Spleen (tissue), 11 donors: ENCODE measurements around the gene CD58. TPM values are rescaled to one million over a fixed set of nuclear protein-coding genes. Genes with fewer than 3 reads are reported as not detected.
"Not testable (repeated sequence)": the region's sequence is repeated elsewhere in the genome, so short reads cannot be mapped to it uniquely, and the experiment has no call there.

Experiments
- DNase-seq: peaks from one replicate; pipeline ENCODE4 v3.0.0-alpha.2; 2020
- H3K27ac ChIP-seq, 8 donors: fragments of 200-600 bp; sonication (generic) in 7 of 8; 1 replicate in 4 of 8; 2 replicates in 4 of 8; pipeline versions ENCODE4 v1.5.0 to v1.8.0; 2016 to 2021; ENCODE audit warnings: inconsistent platforms in 4 of 8, mild to moderate bottlenecking in 4 of 8, moderate library complexity in 1 of 8
- H3K27me3 ChIP-seq, 7 donors: fragments of 200-600 bp; sonication (generic) in 6 of 7; replicated peaks in 1 of 7; 1 replicate in 4 of 7; 2 replicates in 3 of 7; pipeline versions ENCODE4 v1.5.0 to v1.8.0; 2016 to 2021; ENCODE audit warnings: inconsistent platforms in 3 of 7, mild to moderate bottlenecking in 1 of 7
- H3K36me3 ChIP-seq, 6 donors: fragments of 200-600 bp; sonication (generic) in 5 of 6; 1 replicate in 4 of 6; 2 replicates in 2 of 6; pipeline versions ENCODE4 v1.5.0 to v1.8.0; 2016 to 2021; ENCODE audit warnings: inconsistent platforms in 2 of 6
- H3K4me1 ChIP-seq, 6 donors: fragments of 200-600 bp; sonication (generic) in 5 of 6; 1 replicate in 3 of 6; 2 replicates in 3 of 6; pipeline versions ENCODE4 v1.5.0 to v1.8.0; 2016 to 2021; ENCODE audit warnings: inconsistent platforms in 3 of 6
- H3K4me3 ChIP-seq, 8 donors: fragments of 200-600 bp; sonication (generic) in 7 of 8; 1 replicate in 4 of 8; 2 replicates in 4 of 8; pipeline versions ENCODE4 v1.5.0 to v1.8.0; 2016 to 2021; ENCODE audit warnings: inconsistent platforms in 4 of 8, mild to moderate bottlenecking in 4 of 8, moderate library complexity in 2 of 8
- H3K9me3 ChIP-seq, 8 donors: fragments of 200-600 bp; sonication (generic) in 7 of 8; 1 replicate in 4 of 8; 2 replicates in 4 of 8; pipeline versions ENCODE4 v1.5.0 to v1.8.0; 2016 to 2021; ENCODE audit warnings: inconsistent platforms in 4 of 8
- WGBS, 5 donors: extraction: QIAGEN DNeasy Blood & Tissue Kit in 3 of 5; methylation state at CpG; one replicate each; pipeline versions ENCODE4 v1.1.5 to v1.1.7; 2013 to 2018; 5-methylcytosine and 5-hydroxymethylcytosine counted together
- intact Hi-C: fragments of 100-400 bp; cut with DNase I; formaldehyde crosslinking; loops from one replicate; pipeline ENCODE4 v1.15.0; 2023; ENCODE audit warnings: low total_unique reads
- polyA plus RNA-seq, 3 donors: library from polyadenylated mRNA; stranded (reverse); fragments of 200-250 nt; gene quantifications; one replicate each; pipeline ENCODE4 v1.2.1, GENCODE V29; 2013
- total RNA-seq, 7 donors: library from RNA; depleted of rRNA in 3 of 7; stranded (reverse); fragments of >200 nt in 3 of 7; fragmentation: NEBNext Ultra II Directional in 4 of 7; extraction: Animal tissue kit (Norgen Biotek cat#: 25700) in 4 of 7; gene quantifications; one replicate each; pipeline versions ENCODE4 v1.1.0 to v1.2.1, GENCODE V29; 2016 to 2021
- TF ChIP-seq, protein P1 (sequence below), 11 experiments: fragments of 200-600 bp in 7 of 11; fragments of 450-650 bp in 4 of 11; sonication (generic) in 4 of 11; IDR thresholded peaks in 8 of 11; conservative IDR thresholded peaks in 3 of 11; 1 replicate in 7 of 11; 2 replicates in 4 of 11; pipeline versions ENCODE4 v1.4.0 to v1.8.0; 2016 to 2021; ENCODE audit warnings: antibody characterized with exemption in 11 of 11, inconsistent platforms in 4 of 11, mild to moderate bottlenecking in 1 of 11
- donor health status: healthy with polysubstance abuse.
- donor health status: DM: no; HTN: no; CAD: no; lungs with moderate emphysema.
- donor health status: DM: no; HTN: no; CAD: no.
- donor health status: Bipolar disorder and iron deficiency.
- donor health status: healthy.
- donor health status: DM: no; HTN: no; CAD: no.
- donor health status: DM: yes; HTN: yes; CAD: no.

Gene CD58
- total and polyA plus RNA-seq, 10 donors: 9.7 to 52.1 (median 30.0) TPM

- DNase-seq: not testable (repeated sequence)
Measured at GRCh38 chr1:116595946-116596741, 25.3 kb upstream of the CD58 start.

GRCh38 chr1:116595065-116595840 lies 24.4 kb upstream of the CD58 start:
- DNase-seq, H3K4me3 ChIP-seq, H3K27me3 ChIP-seq, H3K36me3 ChIP-seq, H3K27ac ChIP-seq, intact Hi-C loops, H3K9me3 ChIP-seq: not testable (repeated sequence)
- 65 to 77% (median 70%) methylated on average over 4 of the region's 4 CpGs for WGBS, 5 donors
- TF ChIP-seq, protein P1, sequence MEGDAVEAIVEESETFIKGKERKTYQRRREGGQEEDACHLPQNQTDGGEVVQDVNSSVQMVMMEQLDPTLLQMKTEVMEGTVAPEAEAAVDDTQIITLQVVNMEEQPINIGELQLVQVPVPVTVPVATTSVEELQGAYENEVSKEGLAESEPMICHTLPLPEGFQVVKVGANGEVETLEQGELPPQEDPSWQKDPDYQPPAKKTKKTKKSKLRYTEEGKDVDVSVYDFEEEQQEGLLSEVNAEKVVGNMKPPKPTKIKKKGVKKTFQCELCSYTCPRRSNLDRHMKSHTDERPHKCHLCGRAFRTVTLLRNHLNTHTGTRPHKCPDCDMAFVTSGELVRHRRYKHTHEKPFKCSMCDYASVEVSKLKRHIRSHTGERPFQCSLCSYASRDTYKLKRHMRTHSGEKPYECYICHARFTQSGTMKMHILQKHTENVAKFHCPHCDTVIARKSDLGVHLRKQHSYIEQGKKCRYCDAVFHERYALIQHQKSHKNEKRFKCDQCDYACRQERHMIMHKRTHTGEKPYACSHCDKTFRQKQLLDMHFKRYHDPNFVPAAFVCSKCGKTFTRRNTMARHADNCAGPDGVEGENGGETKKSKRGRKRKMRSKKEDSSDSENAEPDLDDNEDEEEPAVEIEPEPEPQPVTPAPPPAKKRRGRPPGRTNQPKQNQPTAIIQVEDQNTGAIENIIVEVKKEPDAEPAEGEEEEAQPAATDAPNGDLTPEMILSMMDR (IDR thresholded peaks at IDR 0.05 in 8 of 11, conservative IDR thresholded peaks at IDR 0.05 in 3 of 11): peak in 1 of 11 experiments; percentile 34
- H3K4me1 ChIP-seq: peaks cover 0 to 18% (median 8%) of the 10 kb centered on the region in 6 donors

More at GRCh38 chr1:116595946-116596741, 25.3 kb upstream of the CD58 start:
- H3K9me3 ChIP-seq, intact Hi-C loops, H3K27me3 ChIP-seq, H3K27ac ChIP-seq, H3K36me3 ChIP-seq: not testable (repeated sequence)
- Histone ChIP-seq H3K4me3 (peak overlapping the region in 1 of 8 donors; percentile 14), H3K4me1 (peaks cover 0 to 18% (median 8%) of the 10 kb centered on the region in 6 donors)
- TF ChIP-seq, protein P1 (IDR thresholded peaks at IDR 0.05 in 8 of 11, conservative IDR thresholded peaks at IDR 0.05 in 3 of 11): peak in 10 of 11 experiments; percentile 26 to 66 (median 41)
- WGBS, 5 donors: 12 to 16% (median 14%) methylated on average over 8 of the region's 8 CpGs

GRCh38 chr1:116593977-116594376 lies 23.2 kb upstream of the CD58 start:
- H3K4me1 ChIP-seq: peaks cover 0 to 18% (median 8%) of the 10 kb centered on the region in 6 donors
- H3K4me3 ChIP-seq, DNase-seq, H3K9me3 ChIP-seq, H3K36me3 ChIP-seq, intact Hi-C loops, H3K27me3 ChIP-seq, H3K27ac ChIP-seq: not testable (repeated sequence)
- 92 to 97% (median 93%) methylated on average over 3 of the region's 3 CpGs for WGBS, 5 donors

DNA sequence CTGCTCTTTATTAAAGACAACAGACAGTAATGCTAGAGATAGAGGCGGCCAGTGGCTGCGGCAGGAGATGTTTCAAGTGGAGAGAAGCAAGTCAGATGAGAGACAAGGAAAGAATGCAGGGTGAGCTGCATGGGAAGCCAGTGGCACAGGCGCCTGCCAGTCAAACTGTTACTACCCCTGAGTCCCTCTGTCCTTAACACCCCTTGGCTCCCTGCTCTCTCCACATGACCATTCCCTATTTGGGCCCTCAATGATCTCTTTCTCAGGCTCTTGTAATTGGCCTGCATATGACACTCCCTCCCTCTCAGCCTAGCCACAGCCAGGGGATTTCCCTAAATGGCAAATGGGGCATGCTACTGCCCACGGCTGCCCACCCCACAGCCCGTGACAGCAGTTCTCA lies 22.6 kb upstream of the CD58 start:
- H3K27ac ChIP-seq, DNase-seq, intact Hi-C loops, H3K36me3 ChIP-seq, H3K27me3 ChIP-seq, H3K9me3 ChIP-seq, H3K4me3 ChIP-seq: not testable (repeated sequence)
- H3K4me1 ChIP-seq: peaks cover 0 to 18% (median 8%) of the 10 kb centered on the region in 6 donors
- 78 to 98% (median 92%) methylated on average over 3 to 5 of the region's 5 CpGs for WGBS, 5 donors

DNA sequence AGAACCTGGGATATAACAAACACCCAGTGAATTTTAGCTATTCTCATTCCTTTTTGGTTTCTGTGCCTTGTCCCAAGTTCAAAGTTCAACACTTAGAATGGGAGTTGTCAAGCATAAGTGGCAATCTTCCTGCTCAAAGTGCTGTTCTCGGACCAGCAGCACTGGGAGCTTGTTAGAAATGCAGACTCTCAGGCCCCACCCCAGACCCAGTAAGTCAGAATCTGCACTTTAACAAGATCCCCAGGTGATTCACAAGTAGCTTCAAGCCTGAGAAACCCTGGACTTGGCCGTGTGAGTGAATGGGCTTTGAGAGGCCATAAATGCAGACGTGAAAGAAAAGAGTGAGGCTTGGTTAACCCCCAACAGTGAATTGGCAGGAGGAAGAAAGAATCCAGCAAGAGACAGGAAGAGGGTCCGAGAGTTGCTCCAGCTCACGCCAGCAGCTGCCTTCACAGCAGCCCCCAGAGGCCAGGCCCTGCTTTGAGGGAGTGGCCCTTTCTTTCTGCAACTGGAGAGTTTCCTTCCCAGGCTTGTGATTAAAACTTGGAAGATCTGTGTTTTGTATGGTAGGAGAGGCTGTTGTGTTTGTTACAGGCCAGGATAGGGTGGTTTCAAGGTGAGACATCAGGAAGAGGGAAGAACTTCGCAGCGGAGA lies 21.3 kb upstream of the CD58 start:
- H3K27ac ChIP-seq, intact Hi-C loops, H3K36me3 ChIP-seq, H3K4me3 ChIP-seq, DNase-seq, H3K27me3 ChIP-seq, H3K9me3 ChIP-seq: not testable (repeated sequence)
- WGBS, 5 donors: 71 to 91% (median 85%) methylated on average over 7 of the region's 7 CpGs
- peaks cover 0 to 15% (median 8%) of the 10 kb centered on the region in 6 donors for H3K4me1 ChIP-seq

DNA sequence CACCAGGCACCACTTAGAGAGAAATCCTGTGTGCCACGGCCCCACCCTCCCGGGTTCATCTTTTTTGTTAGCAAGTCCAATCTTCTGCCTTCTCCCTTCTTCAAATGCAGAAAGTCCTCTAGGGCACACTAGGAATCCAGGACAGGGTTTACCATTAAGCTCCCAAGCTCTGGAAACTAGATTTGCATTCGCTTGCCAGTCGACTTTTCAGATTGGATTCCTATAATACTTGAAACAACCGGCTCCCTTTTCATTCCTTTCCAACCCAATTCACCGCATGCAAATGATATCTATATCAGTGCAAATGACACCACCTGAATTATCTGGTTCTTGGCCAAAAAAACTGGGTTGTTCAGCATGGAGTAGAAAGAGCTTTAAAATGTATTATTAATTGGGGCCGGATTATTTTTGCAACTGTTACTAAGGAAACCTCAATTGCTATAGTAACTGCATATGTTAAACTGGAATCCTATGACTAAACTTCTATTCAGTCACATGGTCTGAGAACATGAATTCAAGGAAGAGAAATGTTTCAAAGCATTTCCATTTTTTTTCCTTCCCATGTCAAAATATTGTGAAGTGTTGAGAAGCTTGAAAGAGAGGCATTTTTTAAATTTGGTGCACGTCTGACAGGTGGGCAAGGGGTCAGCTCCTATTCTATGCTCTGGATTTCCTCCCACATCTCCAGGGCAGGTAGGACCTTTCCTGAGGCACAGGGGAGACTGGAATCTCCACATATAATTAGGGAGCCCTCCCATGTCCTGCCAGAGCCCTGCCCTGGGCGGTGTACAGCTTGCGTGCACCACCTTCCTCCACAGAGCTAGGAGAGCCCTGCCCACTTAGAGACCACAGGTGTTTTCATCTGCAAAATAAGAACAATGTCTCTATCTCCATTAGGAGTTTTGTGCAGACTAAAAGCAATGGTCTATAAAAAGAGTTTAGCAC lies 20.5 kb upstream of the CD58 start:
- H3K36me3 ChIP-seq, H3K27ac ChIP-seq, DNase-seq, H3K4me1 ChIP-seq, intact Hi-C loops, H3K9me3 ChIP-seq, H3K4me3 ChIP-seq, H3K27me3 ChIP-seq: not testable (repeated sequence)
- 74 to 95% (median 91%) methylated on average over 2 to 5 of the region's 10 CpGs for WGBS, 5 donors

DNA sequence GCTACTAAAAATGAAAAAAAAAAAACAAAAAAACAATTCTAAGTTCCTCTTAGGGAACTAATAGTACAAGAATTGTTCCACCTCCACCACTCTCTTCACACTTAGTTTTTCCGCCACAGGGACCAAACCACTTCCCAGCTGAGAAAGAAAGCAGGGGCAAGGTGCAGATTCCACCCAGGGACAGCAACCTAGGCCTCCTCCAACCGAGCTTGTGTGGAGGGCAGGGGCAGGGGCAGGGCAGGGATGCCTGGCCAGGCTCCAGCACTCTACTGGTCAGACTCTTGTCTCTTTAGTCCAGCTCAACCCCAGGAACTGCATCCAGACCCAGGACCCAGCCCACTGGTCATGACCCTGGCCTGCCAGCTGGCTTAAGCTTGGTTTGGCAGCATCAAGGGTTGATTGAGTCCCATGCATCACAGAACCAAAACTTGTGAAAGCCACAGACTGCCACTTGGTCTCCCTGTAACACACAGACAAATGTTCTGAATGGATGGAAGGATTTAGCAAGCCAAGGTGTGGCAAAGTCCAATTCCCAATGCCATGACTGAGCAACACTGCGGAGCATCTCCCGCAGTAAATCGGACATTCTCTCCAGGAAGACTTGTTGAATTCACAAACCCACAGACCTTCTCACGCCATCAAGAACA lies 19.7 kb upstream of the CD58 start:
- H3K4me3 ChIP-seq, intact Hi-C loops, H3K27me3 ChIP-seq, H3K9me3 ChIP-seq, H3K4me1 ChIP-seq, H3K36me3 ChIP-seq, H3K27ac ChIP-seq, DNase-seq: not testable (repeated sequence)
- WGBS, 5 donors: 38 to 86% (median 81%) methylated on average over 2 to 6 of the region's 6 CpGs
